ENCODE results near the gene VPS45. TPM values are rescaled to one million over a fixed set of nuclear protein-coding genes. Genes with fewer than 3 reads are reported as not detected.

VPS45 gene
- polyA plus RNA-seq, 1 donor (not counting 4 experiments of a cell fraction or from before 2014, with no cell fraction given), result 40.0 TPM

GRCh38 chr1:150138044-150138443, 70.5 kb downstream of the VPS45 start:
- Histone ChIP-seq H2AFZ (ENCODE audit: control insufficient read depth, low read length) (no peak overlapping the region), H3K9me1 (ENCODE audit: control insufficient read depth, extremely low read depth, insufficient read depth, low read length) (no peaks in the 10 kb centered on the region), H3K4me3 (ENCODE audit: control insufficient read depth in 2 of 3, extremely low read depth in 1 of 3, insufficient read depth in 2 of 3, low read depth in 1 of 3, low read length in 3 of 3) (no peak overlapping the region), H3K9me3 (ENCODE audit: control insufficient read depth, low read depth, low read length) (no peaks in the 10 kb centered on the region), H3K79me2 (ENCODE audit: control insufficient read depth, insufficient read depth, low read length) (no peaks in the 10 kb centered on the region), H3K4me2 (ENCODE audit: control insufficient read depth, extremely low read depth, insufficient read depth, low read depth, low read length) (no peak overlapping the region), H3K9ac (ENCODE audit: control insufficient read depth, extremely low read depth, insufficient read depth, low read length) (no peak overlapping the region), H3K36me3 (ENCODE audit: control insufficient read depth in 2 of 2, extremely low read depth in 1 of 2, insufficient read depth in 2 of 2, low read length in 2 of 2) (no peaks in the 10 kb centered on the region), H3K27me3 (ENCODE audit: control insufficient read depth, extremely low read depth, insufficient read depth, low read length) (no peaks in the 10 kb centered on the region), H4K20me1 (ENCODE audit: control insufficient read depth, extremely low read depth, insufficient read depth, low read length) (no peaks in the 10 kb centered on the region), H3K27ac (ENCODE audit: control insufficient read depth, insufficient read depth, low read length) (no peak overlapping the region), H3K4me1 (ENCODE audit: control insufficient read depth, extremely low read depth, insufficient read depth, low read length) (no peaks in the 10 kb centered on the region)
- DNase-seq (ENCODE audit: low read depth, low spot score), result no peak
- dilution Hi-C loops (cut with MboI; ENCODE audit: extremely low pct_ligation_motif_present, low sequenced_read_pairs), result no loop called here
- FAIRE-seq, result no peak
- TF ChIP-seq EZH2 (IDR thresholded peaks at IDR 0.05; ENCODE audit: low read length) (no peak), CTCF (optimal IDR thresholded peaks at IDR 0.05 in 1 of 3, IDR thresholded peaks at IDR 0.05 in 1 of 3, conservative IDR thresholded peaks at IDR 0.05 in 1 of 3; ENCODE audit: extremely low read depth in 1 of 3, insufficient read depth in 2 of 3, low read length in 3 of 3) (no peak)

GRCh38 chr1:150141452-150141851, 73.9 kb downstream of the VPS45 start:
- Histone ChIP-seq H3K79me2 (ENCODE audit: control insufficient read depth, insufficient read depth, low read length) (no peaks in the 10 kb centered on the region), H3K4me1 (ENCODE audit: control insufficient read depth, extremely low read depth, insufficient read depth, low read length) (no peaks in the 10 kb centered on the region), H3K27me3 (ENCODE audit: control insufficient read depth, extremely low read depth, insufficient read depth, low read length) (no peaks in the 10 kb centered on the region), H3K4me3 (ENCODE audit: control insufficient read depth in 2 of 3, extremely low read depth in 1 of 3, insufficient read depth in 2 of 3, low read depth in 1 of 3, low read length in 3 of 3) (no peak overlapping the region), H3K9ac (ENCODE audit: control insufficient read depth, extremely low read depth, insufficient read depth, low read length) (no peak overlapping the region), H3K9me1 (ENCODE audit: control insufficient read depth, extremely low read depth, insufficient read depth, low read length) (no peaks in the 10 kb centered on the region), H3K9me3 (ENCODE audit: control insufficient read depth, low read depth, low read length) (no peaks in the 10 kb centered on the region), H3K36me3 (ENCODE audit: control insufficient read depth in 2 of 2, extremely low read depth in 1 of 2, insufficient read depth in 2 of 2, low read length in 2 of 2) (no peaks in the 10 kb centered on the region), H3K27ac (ENCODE audit: control insufficient read depth, insufficient read depth, low read length) (no peak overlapping the region), H4K20me1 (ENCODE audit: control insufficient read depth, extremely low read depth, insufficient read depth, low read length) (no peaks in the 10 kb centered on the region), H3K4me2 (ENCODE audit: control insufficient read depth, extremely low read depth, insufficient read depth, low read depth, low read length) (no peak overlapping the region), H2AFZ (ENCODE audit: control insufficient read depth, low read length) (no peak overlapping the region)
- dilution Hi-C loops (cut with MboI; ENCODE audit: extremely low pct_ligation_motif_present, low sequenced_read_pairs), result no loop called here
- DNase-seq (ENCODE audit: low read depth, low spot score) (no peak), FAIRE-seq (no peak)
- TF ChIP-seq EZH2 (IDR thresholded peaks at IDR 0.05; ENCODE audit: low read length) (no peak), CTCF (optimal IDR thresholded peaks at IDR 0.05 in 1 of 3, IDR thresholded peaks at IDR 0.05 in 1 of 3, conservative IDR thresholded peaks at IDR 0.05 in 1 of 3; ENCODE audit: extremely low read depth in 1 of 3, insufficient read depth in 2 of 3, low read length in 3 of 3) (no peak)
